Upper lobe of right lung (tissue), 1 donor: ENCODE measurements around the gene CDH13. TPM values are rescaled to one million over a fixed set of nuclear protein-coding genes. Genes with fewer than 3 reads are reported as not detected.

Experiments used
- ATAC-seq: fragments of 200-7000 bp; cut with Tn5 transposase; one replicate; pipeline ENCODE4 v1.9.1; 2020; ENCODE audit warnings: mild to moderate bottlenecking, moderate library complexity
- DNase-seq: peaks from one replicate; pipeline ENCODE4 v3.0.0-alpha.2; 2020
- H3K27ac ChIP-seq: fragments of 200-600 bp; one replicate; pipeline ENCODE4 v1.8.0; 2022
- H3K27me3 ChIP-seq: fragments of 200-600 bp; one replicate; pipeline ENCODE4 v1.8.0; 2022; ENCODE audit warnings: mild to moderate bottlenecking
- H3K36me3 ChIP-seq: fragments of 200-600 bp; one replicate; pipeline ENCODE4 v1.8.0; 2022
- H3K4me1 ChIP-seq: fragments of 200-600 bp; one replicate; pipeline ENCODE4 v1.8.0; 2022
- H3K4me3 ChIP-seq: fragments of 200-600 bp; one replicate; pipeline ENCODE4 v1.8.0; 2022; ENCODE audit warnings: mild to moderate bottlenecking
- H3K9me3 ChIP-seq: fragments of 200-600 bp; one replicate; pipeline ENCODE4 v1.8.0; 2022
- intact Hi-C: fragments of 100-400 bp; cut with DNase I; formaldehyde crosslinking; loops from one replicate; pipeline ENCODE4 v1.11.0; 2022
- microRNA-seq: library from miRNA; unstranded; fragments of <30 nt; microRNA quantifications from one replicate; pipeline ENCODE4 v1.2.0, GENCODE V29; 2020; ENCODE audit warnings: borderline microRNAs expressed
- total RNA-seq: library from RNA; stranded (reverse); fragmentation: NEBNext Ultra II Directional; extraction: Animal tissue kit (Norgen Biotek cat#: 25700); gene quantifications from one replicate; pipeline ENCODE4 v1.2.1, GENCODE V29; 2021
- TF ChIP-seq, protein P1 (sequence below): fragments of 200-600 bp; IDR thresholded peaks from one replicate; pipeline ENCODE4 v1.8.0; 2022; ENCODE audit warnings: antibody characterized with exemption
- donor health status: DM: no; HTN: yes; CAD: no; lungs with severe emphysema.

The CDH13 gene
- total RNA-seq, 1 donor from 2014 or later = 27.2 TPM

DNA sequence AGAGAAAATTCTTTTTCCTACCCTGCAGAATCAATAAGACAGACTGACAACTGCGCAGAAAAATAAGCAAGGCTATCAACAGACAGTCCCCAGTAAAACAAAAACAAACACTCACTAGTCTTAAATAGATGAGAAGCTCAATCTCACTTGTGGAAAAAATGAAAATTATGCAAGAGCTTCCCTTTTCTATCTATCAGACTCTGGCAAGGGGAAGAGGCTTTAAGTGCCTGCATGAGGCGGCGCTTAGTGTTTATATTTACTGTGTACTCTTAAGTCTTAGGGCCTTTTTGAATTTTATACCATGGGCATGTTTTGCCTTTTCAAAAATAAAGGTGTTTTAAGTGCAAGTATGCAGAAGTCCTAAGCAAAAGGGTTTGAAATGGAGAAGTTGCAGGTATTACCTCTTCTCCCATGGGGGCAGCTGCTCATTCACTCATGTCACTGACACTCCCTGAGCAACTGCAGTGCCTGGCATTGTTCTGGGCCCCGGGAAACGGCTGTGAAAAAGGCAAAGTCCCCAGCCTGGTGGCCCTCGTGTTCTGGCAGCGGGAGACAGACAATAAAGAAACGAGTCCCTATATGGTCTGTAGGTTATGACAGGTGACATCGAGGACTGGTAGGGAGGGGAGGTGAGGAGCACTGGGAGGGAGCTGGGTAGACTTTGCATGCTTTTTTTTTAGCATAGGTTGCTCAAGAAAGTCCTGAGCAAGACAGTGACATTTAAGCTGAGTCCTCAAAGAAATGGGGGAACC, 1216.2 kb downstream of the CDH13 start:
- ATAC-seq (peak; percentile 48), DNase-seq (no peak)
- H3K4me3 ChIP-seq = no peak overlapping the region
- H3K36me3 ChIP-seq = no peaks in the 10 kb centered on the region
- no peak overlapping the region for H3K27ac ChIP-seq
- no peaks in the 10 kb centered on the region for H3K27me3 ChIP-seq
- H3K4me1 ChIP-seq = peaks cover 10% of the 10 kb centered on the region
- TF ChIP-seq, protein P1, sequence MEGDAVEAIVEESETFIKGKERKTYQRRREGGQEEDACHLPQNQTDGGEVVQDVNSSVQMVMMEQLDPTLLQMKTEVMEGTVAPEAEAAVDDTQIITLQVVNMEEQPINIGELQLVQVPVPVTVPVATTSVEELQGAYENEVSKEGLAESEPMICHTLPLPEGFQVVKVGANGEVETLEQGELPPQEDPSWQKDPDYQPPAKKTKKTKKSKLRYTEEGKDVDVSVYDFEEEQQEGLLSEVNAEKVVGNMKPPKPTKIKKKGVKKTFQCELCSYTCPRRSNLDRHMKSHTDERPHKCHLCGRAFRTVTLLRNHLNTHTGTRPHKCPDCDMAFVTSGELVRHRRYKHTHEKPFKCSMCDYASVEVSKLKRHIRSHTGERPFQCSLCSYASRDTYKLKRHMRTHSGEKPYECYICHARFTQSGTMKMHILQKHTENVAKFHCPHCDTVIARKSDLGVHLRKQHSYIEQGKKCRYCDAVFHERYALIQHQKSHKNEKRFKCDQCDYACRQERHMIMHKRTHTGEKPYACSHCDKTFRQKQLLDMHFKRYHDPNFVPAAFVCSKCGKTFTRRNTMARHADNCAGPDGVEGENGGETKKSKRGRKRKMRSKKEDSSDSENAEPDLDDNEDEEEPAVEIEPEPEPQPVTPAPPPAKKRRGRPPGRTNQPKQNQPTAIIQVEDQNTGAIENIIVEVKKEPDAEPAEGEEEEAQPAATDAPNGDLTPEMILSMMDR = no peak
- intact Hi-C loops = no loop called here
- H3K9me3 ChIP-seq = no peaks in the 10 kb centered on the region

DNA sequence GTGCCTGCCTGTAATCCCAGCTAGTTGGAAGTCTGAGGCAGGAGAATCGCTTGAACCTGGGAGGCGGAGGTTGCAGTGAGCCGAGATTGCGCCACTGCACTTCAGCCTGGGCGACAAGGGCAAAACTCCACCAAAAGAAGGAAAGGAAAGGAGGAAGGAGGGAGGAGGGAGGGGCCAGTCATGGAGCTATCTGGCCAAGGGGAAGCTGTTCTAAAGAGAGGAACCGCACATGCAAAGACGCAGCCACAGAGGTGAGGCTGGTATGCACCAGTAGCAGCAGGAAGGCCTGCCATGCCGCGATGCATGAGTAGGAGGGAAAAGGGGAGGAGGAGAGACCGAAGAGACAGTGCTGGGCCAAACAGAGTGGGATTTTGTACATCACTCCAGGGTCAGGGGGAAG, 1216.9 kb downstream of the CDH13 start:
- Histone ChIP-seq H3K36me3 (no peaks in the 10 kb centered on the region), H3K4me1 (peaks cover 12% of the 10 kb centered on the region), H3K27ac (no peak overlapping the region), H3K9me3 (no peaks in the 10 kb centered on the region), H3K4me3 (no peak overlapping the region), H3K27me3 (no peaks in the 10 kb centered on the region)
- ATAC-seq (peak; percentile 85), DNase-seq (no peak)
- TF ChIP-seq, protein P1 = no peak
- intact Hi-C loops = no loop called here

DNA sequence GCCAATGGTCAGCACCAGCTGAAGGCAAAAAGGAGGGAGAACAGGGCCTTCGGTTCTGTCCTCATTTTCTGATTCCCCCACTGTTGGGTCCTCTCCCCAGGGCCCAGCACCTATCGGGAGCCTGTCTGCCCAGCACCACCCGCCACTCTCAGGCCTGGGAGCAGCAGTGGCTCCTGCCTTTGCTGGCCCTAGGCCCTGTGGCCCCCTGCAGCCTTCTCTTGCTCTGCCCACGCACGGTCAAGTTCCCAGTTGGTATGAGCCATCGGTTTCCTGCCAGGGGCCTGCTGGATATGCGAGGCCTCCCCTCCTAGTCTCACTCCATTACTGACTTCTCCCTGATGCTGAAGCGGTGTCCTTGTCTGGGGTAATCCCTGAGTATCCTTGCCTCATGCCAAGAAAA, 1218.5 kb downstream of the CDH13 start:
- ATAC-seq = no peak
- TF ChIP-seq, protein P1 = no peak

DNA sequence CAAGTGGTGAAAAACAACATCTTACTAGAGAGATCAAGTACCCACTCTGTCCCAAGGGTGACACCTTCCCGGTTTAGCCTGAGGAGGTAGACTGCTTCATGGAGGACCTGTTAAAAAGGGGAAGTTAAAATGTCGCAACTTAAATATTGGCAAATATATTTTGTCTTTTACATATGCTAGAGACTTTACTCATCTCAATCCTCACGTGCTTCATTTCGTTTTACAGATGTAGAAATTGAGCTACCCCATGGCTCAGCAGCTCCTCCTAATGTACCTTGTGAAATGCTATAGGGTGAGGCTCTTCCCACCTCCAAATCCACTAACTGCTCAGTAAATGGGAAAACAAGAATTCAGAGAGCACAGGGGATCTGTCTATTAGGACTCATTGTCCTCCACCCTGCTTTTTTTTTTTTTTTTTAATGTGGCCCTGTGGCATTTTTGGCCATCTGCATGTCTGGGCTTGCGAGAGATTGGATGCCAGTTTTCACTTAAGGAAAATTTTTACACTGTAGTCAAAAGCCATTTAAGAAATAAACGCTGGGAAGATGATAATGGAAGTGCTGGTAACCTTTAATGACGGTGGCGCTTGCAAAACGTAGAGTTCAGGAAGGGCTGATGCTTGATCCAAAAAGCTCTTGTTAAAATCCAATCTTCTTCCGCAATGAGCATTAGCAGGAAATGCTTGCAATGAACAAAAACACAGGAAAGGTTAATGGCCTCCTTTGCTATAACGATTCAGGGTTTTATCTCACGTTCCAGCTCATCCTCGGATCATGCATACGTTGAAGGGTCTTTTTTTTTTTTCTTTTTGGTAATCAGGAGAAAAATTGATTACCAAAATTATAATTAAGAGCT, 1220.8 kb downstream of the CDH13 start:
- Histone ChIP-seq H3K36me3 (no peaks in the 10 kb centered on the region), H3K4me1 (peaks cover 12% of the 10 kb centered on the region), H3K27me3 (no peaks in the 10 kb centered on the region), H3K4me3 (no peak overlapping the region), H3K27ac (no peak overlapping the region), H3K9me3 (no peaks in the 10 kb centered on the region)
- intact Hi-C loops = no loop called here
- TF ChIP-seq, protein P1 = no peak
- no peak for DNase-seq
- peak; percentile 31 for ATAC-seq

More for the DNA sequence above, 1218.5 kb downstream of the CDH13 start:
- H3K9me3 ChIP-seq = no peaks in the 10 kb centered on the region
- no peaks in the 10 kb centered on the region for H3K27me3 ChIP-seq
- intact Hi-C loops = no loop called here
- no peak for DNase-seq
- no peak overlapping the region for H3K4me3 ChIP-seq
- H3K36me3 ChIP-seq = no peaks in the 10 kb centered on the region
- no peak overlapping the region for H3K27ac ChIP-seq
- peaks cover 12% of the 10 kb centered on the region for H3K4me1 ChIP-seq

DNA sequence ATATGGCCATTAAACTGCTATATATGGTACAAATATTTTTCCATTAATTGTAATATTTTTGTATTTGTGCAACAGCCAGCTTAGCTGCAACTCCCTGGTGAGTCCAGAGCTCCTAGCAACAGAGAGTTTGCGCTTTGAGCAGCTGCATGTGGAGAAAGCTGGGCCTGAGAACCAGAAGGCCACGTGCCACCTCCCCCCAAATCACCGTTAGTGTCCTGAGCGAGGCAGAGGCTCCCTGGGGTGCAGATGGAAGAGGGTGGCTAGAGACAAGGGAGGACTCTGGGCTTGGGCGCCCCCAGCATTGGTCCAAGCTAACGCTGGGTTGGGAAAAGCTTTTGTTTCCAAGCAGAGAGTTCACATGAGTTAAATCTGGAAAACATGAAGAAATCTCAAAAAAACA, 1222.7 kb downstream of the CDH13 start:
- ATAC-seq (no peak), DNase-seq (no peak)
- TF ChIP-seq, protein P1 = no peak
- intact Hi-C loops = no loop called here
- H3K36me3 ChIP-seq = no peaks in the 10 kb centered on the region
- no peaks in the 10 kb centered on the region for H3K9me3 ChIP-seq
- H3K27me3 ChIP-seq = no peaks in the 10 kb centered on the region
- no peak overlapping the region for H3K27ac ChIP-seq
- H3K4me3 ChIP-seq = no peak overlapping the region
- H3K4me1 ChIP-seq = peaks cover 7% of the 10 kb centered on the region

Small RNA genes within 50 kb of the gene (microRNA-seq; reads per million reads assigned to microRNA genes)
- not detected for gene MIR3182
- not detected for gene MIR8058
